DMS53 treated with DMSO at 0.1 percent for 48 hours (cell line): ENCODE data around the gene MAP3K13.

ENCODE experiments used
- DNase-seq: peaks from one replicate; lab custom pipeline; 2025; ENCODE audit not compliant: unreplicated experiment; lab: John Stamatoyannopoulos, UW

Gene MAP3K13

GRCh38 chr3:185503521-185503920, 140.6 kb downstream of the MAP3K13 start:
- DNase-seq: no peak

- no peak for DNase-seq
These were observed 141.7 kb downstream of the MAP3K13 start for GRCh38 chr3:185504636-185505035.

GRCh38 chr3:185507883-185508282, 144.9 kb downstream of the MAP3K13 start:
- no peak for DNase-seq

- DNase-seq: no peak
These were observed 145.5 kb downstream of the MAP3K13 start for GRCh38 chr3:185508335-185508991.

GRCh38 chr3:185511711-185512110, 148.8 kb downstream of the MAP3K13 start:
- no peak for DNase-seq

GRCh38 chr3:185517387-185518130, 154.6 kb downstream of the MAP3K13 start:
- no peak for DNase-seq

GRCh38 chr3:185519021-185519420, 156.1 kb downstream of the MAP3K13 start:
- no peak for DNase-seq

- DNase-seq: no peak
These were observed 158.6 kb downstream of the MAP3K13 start for GRCh38 chr3:185521349-185522138.

GRCh38 chr3:185526349-185526951, 163.5 kb downstream of the MAP3K13 start:
- no peak for DNase-seq

GRCh38 chr3:185527364-185527763, 164.4 kb downstream of the MAP3K13 start:
- DNase-seq: no peak

GRCh38 chr3:185528532-185528931, 165.6 kb downstream of the MAP3K13 start:
- DNase-seq: no peak

- no peak for DNase-seq
These were observed 167.9 kb downstream of the MAP3K13 start for GRCh38 chr3:185530856-185531255.

- DNase-seq: no peak
These were observed 170.0 kb downstream of the MAP3K13 start for GRCh38 chr3:185532901-185533300.

GRCh38 chr3:185534511-185534910, 171.6 kb downstream of the MAP3K13 start:
- DNase-seq: no peak

- peak; percentile 76 for DNase-seq
These were observed 174.5 kb downstream of the MAP3K13 start for GRCh38 chr3:185537369-185537970.
